Stimulated activated effector memory CD8-positive, alpha-beta T cell treated with anti-CD3 and anti-CD28 coated beads, Interleukin-12 subunit alpha, Interleukin-12 subunit beta, amount 100 ng/mL, for 72 hours (primary cell): ENCODE data around the gene RASA3.
"Not testable (repeated sequence)": the region's sequence is repeated elsewhere in the genome, so short reads cannot be mapped to it uniquely, and the experiment has no call there.

Experiments used
- ATAC-seq: fragments of 150-1000 bp; cut with Tn5 transposase; 2 replicates; pipeline ENCODE4 v1.10.0; 2021
- DNase-seq, 2 donors: peaks; one replicate each; pipeline ENCODE4 v3.0.0; 2021 to 2022; ENCODE audit warnings: low spot score in 2 of 2
- H3K27ac Mint-ChIP-seq: one replicate; pipeline ENCODE4 v1.8.0; 2022; ENCODE audit warnings: mild to moderate bottlenecking, mixed read lengths
- H3K36me3 Mint-ChIP-seq: one replicate; pipeline ENCODE4 v1.8.0; 2022; ENCODE audit warnings: mild to moderate bottlenecking, mixed read lengths
- H3K4me1 Mint-ChIP-seq: one replicate; pipeline ENCODE4 v1.8.0; 2022; ENCODE audit warnings: mixed read lengths
- H3K4me3 Mint-ChIP-seq: one replicate; pipeline ENCODE4 v1.8.0; 2022; ENCODE audit warnings: mild to moderate bottlenecking, mixed read lengths
- H3K9me3 Mint-ChIP-seq: one replicate; pipeline ENCODE4 v1.8.0; 2022; ENCODE audit warnings: mixed read lengths

Gene RASA3

DNA sequence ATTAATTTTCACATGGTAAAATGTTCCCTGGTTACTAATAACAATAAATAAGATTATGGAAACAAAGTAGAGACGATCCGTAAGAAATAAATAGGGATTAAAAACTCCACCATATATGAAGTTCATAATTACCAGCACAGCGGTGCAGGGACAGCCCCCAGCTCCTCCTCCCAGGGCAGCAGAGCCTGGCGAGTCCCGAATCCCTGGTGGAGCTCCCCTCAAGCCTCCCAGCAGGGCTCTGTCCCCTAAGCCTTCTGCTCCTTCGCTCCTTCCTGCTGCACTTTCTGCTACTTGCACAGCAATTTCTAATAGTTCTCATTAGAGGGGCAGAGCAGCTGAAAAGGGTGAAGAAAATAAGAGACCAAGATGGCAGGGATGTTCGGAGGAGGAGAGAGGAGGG lies 43.6 kb downstream of the RASA3 start:
- DNase-seq (no peak), ATAC-seq (no peak)
- peak overlapping the region; percentile 10 for H3K27ac Mint-ChIP-seq
- peaks cover 13% of the 10 kb centered on the region for H3K4me1 Mint-ChIP-seq
- no peak overlapping the region for H3K4me3 Mint-ChIP-seq
- peaks cover 17% of the 10 kb centered on the region for H3K9me3 Mint-ChIP-seq
- H3K36me3 Mint-ChIP-seq = peaks cover 20% of the 10 kb centered on the region

DNA sequence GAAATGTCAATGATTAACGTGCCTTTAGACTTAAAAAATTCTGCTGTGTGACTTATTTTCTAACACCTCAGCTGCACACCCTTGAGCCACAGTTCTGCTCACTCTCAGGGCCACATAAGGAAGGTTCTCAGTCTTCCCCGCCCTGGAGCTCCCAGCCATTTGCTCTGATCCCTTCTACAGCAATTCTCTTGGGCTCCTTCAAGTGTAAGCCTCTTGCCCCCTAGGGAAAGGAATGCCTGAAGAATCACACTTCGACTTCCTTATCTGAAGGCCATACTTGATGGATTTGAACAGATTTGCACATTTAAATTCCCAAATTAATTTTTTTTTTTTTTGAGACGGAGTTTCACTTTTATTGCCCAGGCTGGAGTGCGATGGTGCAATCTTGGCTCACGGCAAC lies 44.2 kb downstream of the RASA3 start:
- ATAC-seq = no peak
- no peak overlapping the region for H3K27ac Mint-ChIP-seq

DNA sequence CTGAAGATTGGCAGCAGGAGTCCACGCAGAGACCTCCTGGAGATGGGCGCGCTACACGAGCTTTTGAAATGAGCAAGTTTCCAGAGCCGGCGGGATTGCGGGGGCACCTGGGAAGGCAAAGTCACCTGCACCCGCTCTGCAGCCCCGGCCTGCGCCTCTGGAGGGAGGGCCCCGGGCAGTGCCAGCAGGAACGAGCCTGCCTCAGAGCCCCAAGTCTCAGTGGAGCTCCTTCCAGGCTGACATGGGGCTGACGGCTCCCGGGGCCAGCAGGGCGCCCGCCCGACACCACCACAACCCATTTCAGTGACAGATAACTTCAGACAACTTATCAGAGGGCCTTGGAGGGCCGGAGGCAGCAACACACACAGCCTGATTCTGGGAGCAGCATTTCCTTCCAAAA lies 45.0 kb downstream of the RASA3 start:
- peaks cover 8% of the 10 kb centered on the region for H3K9me3 Mint-ChIP-seq
- peak overlapping the region; percentile 34 for H3K27ac Mint-ChIP-seq
- H3K36me3 Mint-ChIP-seq = peaks cover 9% of the 10 kb centered on the region
- H3K4me1 Mint-ChIP-seq = peaks cover 9% of the 10 kb centered on the region
- no peak overlapping the region for H3K4me3 Mint-ChIP-seq
- DNase-seq = no peak
- no peak for ATAC-seq

More for the DNA sequence above, 44.2 kb downstream of the RASA3 start:
- Mint-ChIP-seq H3K9me3 (peaks cover 11% of the 10 kb centered on the region), H3K4me3 (no peak overlapping the region), H3K36me3 (peaks cover 14% of the 10 kb centered on the region), H3K4me1 (peaks cover 6% of the 10 kb centered on the region)
- no peak for DNase-seq

DNA sequence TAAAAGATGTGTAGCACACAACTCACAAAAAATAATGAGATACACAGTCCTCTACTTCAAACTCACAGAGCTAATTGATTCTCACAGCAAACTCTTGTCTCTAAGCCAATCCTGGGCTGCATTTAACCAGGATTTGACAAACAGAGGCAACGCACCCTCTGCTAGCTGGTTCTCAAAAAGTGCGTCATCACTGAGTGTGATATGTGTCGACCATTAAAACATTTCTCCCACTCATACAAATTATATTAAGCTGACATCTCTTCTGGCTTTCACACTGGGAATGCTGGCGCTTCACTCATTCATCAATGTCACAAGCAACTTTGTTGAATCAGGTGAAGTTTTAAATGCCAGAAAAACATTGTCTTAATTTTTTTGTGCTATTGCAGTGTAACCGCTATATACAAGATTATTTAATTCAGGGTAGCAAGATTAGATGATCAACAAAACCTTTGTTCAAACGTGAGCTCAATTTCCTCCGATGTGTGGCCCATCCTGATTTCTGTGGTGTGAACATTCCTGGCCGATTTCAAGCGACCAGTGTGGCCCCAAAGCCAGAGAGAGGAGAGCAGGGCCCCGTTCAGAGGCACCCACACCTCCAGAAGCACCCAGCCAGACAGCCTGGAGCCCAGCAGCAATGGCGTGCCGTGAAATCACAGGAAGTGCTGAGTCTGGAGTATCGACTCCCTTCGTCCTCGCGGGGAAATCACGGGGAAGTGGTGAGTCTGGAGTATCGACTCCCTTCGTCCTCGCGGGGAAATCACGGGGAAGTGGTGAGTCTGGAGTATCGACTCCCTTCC lies 49.4 kb downstream of the RASA3 start:
- ATAC-seq (no peak), DNase-seq (no peak)
- peaks cover 42% of the 10 kb centered on the region for H3K4me1 Mint-ChIP-seq
- no peak overlapping the region for H3K27ac Mint-ChIP-seq
- H3K4me3 Mint-ChIP-seq = no peak overlapping the region
- H3K9me3 Mint-ChIP-seq = no peaks in the 10 kb centered on the region
- H3K36me3 Mint-ChIP-seq = peaks cover 13% of the 10 kb centered on the region

DNA sequence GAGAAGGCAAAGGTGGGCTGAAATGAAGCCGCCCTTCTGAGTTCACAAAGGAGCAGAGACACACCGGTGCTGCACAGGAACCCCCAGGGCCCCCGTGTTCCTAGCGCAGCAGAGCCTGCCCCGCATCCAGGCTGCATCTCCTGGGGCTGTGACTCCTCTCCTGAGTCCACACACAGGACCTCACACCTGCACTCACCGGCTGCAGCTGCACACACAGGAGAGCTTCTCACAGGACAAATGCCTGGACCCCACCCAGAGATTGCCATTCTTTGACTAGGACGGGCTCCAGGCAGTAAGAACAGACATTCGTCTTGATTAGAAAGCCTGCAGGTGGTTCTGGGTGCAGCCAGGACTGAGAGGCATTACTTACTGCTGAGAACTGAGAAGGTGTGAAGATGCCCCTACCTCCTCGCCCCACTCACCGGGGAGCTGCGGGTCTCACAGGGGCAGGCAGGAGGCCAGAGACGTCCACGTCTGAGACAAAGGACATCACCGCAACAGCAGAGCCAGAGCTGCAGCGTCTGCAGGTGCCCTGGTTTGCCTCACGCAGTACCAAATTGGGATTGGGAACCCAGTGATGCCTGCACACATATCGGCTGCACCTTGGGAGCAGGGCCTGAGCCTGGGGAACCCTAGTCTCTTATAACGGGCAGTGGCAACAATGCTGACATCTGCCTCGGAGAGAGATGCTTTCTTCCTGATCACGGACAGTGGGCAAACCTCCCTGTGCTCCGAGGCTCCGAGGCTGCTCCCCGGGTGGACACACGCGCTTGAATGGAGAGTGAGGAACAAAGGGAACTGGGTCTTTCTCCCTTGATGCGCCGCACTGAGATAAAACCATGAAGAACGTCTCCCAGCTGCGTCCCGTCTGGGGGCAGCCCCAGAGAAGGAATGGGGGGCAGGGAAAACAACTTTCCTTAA lies 50.4 kb downstream of the RASA3 start:
- peaks cover 12% of the 10 kb centered on the region for H3K36me3 Mint-ChIP-seq
- H3K4me1 Mint-ChIP-seq = peaks cover 51% of the 10 kb centered on the region
- no peak overlapping the region for H3K4me3 Mint-ChIP-seq
- no peaks in the 10 kb centered on the region for H3K9me3 Mint-ChIP-seq
- no peak for ATAC-seq
- no peak for DNase-seq
- peak overlapping the region; percentile 76 for H3K27ac Mint-ChIP-seq

DNA sequence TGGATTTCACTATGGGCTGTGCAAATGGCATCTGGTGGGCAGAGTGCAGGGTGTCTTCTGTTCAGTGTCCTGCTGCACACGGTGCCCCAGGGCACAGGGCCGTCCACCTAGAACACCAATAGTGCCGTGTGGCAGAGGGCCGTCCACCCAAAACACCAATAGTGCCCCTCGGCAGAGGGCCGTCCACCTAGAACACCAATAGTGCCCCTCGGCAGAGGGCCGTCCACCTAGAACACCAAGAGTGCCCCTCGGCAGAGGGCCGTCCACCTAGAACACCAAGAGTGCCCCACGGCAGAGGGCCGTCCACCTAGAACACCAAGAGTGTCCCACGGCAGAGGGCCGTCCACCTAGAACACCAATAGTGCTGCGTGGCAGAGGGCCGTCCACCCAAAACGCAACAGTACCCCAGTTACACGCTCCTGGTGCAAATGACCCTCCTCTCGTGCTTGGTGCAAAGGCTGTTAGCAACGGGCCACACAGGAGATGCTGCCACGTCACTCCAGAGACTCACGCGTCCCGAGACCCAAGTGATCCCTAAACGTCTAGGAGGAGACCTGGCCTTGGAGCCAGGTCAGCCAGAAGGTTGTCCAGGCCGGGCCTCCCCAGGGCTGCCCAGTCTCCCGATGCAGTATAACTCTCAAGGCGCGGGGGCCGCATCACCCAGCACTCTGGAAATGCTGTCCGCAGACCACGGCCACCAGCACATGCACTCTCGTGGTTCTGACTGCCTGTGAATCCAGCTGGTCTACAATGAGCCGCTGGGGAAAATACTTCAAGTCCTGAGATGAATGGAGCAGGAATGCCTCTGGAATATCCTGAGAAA lies 51.5 kb downstream of the RASA3 start:
- H3K4me1 Mint-ChIP-seq = peaks cover 60% of the 10 kb centered on the region
- peak overlapping the region; percentile 76 for H3K27ac Mint-ChIP-seq
- ATAC-seq (no peak), DNase-seq (no peak)
- no peaks in the 10 kb centered on the region for H3K9me3 Mint-ChIP-seq
- no peak overlapping the region for H3K4me3 Mint-ChIP-seq
- peaks cover 17% of the 10 kb centered on the region for H3K36me3 Mint-ChIP-seq

DNA sequence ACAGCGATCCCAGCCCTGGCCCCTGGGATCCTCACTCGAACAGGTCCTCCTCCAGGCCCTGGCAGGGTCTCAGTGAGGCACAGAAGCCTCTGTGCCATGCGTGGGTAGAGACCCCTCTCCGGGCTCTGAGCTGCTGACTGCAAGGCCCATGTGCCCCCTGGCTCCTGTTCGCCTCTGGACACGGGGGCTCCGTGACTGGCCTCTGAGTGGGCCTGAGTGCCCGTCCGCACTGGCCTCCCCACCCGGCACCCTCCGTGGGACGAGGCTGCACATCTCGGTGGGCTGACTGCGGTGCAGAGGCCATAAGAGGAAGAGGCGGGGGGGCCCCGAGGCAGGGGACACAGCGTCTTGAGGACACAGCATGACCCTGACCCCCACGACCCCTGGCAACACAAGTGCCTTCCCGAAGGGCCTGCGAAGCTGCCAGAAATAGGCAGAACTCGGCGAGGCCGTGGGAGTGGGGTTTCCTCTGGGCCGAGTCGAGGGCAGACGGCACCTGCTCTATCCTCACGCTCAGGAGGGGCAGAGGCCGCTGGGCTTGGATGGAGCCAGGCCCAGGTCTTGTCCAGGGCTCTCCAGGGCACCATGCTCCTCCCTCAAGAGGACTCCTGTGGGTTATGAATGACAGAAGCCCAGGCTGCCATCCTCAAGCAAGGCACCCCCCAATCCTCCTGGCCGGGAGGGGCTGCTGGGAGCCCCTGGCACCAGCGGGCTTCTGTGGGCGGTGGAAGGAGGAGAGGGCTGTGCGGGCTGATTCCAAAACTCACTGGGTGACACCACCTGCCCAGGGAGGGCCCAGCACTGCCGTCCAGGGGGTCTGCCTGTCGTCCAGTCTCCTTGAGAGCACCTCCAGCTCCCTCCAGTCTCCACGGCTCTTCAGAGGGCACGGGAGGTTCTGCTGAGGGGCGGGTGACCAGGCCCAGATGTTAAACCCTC lies 52.6 kb downstream of the RASA3 start:
- H3K4me1 Mint-ChIP-seq = peaks cover 60% of the 10 kb centered on the region
- ATAC-seq (no peak), DNase-seq (no peak)
- H3K27ac Mint-ChIP-seq = peak overlapping the region; percentile 76
- H3K4me3 Mint-ChIP-seq = no peak overlapping the region
- H3K9me3 Mint-ChIP-seq = no peaks in the 10 kb centered on the region
- H3K36me3 Mint-ChIP-seq = peaks cover 20% of the 10 kb centered on the region

DNA sequence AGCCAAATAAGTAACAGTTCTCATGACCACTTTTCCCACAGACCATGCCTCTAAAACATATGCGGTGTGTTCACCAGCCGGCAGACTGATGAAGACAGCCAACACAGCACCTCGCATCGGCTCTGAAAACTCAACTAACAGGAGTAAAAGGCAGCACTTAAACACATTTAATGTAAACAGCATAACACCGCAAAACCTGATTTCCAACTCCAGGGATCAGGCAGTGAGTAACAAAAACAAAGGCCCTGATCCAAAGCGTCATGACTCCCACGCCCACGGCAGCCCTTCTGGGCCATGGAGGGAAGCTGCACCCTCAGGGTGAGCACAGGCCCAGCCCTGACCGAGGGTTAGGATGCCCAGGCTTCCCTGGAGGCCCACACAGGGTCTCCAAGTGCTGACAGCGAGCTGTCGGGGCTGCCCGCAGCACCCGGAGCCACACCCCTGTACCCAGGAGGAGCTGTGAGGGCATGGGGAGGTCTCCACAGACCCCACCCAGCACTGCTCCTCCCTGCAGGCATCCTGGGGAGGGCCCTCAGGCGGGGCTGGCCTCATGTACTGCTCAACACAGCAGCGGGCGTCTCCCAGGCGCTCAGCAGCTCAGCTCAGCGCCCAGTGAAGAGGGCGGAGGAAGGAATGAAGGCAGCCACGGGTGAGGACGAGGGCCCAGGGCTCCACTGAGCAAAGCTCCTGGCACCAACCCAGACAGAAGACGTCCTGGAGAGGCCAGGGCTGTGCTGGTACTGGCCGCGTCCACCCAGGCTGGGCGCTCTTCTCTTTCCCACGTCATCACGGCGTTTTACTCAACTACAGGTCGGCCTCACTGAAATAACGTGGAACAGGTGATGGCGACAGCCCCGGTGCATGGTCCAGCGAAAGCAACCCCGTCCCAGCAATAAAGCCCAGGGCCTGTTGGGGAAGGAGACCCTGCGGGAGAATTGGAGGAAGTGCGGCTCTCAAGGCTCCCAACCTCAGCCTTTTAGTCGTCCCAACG lies 53.7 kb downstream of the RASA3 start:
- Mint-ChIP-seq H3K4me1 (peaks cover 67% of the 10 kb centered on the region), H3K36me3 (peaks cover 31% of the 10 kb centered on the region), H3K4me3 (no peak overlapping the region), H3K27ac (peak overlapping the region; percentile 76), H3K9me3 (no peaks in the 10 kb centered on the region)
- no peak for DNase-seq
- ATAC-seq = peak; percentile 57

DNA sequence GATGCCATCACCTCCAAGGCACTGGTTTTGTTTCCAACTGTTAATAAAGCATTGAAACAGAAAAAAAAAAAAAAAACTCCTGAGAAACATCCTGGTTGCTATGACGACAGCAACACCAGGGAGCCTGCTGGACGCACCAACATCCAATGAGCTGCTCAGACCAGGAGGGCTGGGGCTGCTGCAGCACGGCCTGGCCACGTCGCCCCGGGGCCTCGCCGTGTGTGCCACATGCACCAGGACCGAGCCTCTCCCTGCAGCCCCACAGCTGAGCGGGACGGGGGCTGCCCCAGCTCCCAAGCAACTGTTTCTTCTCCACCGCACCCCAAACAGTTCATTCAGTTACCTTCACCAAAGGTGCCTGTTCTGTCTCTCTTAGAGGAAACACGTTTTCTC lies 54.5 kb downstream of the RASA3 start:
- no peak overlapping the region for H3K4me3 Mint-ChIP-seq
- DNase-seq = no peak
- peaks cover 67% of the 10 kb centered on the region for H3K4me1 Mint-ChIP-seq
- no peak for ATAC-seq
- peaks cover 39% of the 10 kb centered on the region for H3K36me3 Mint-ChIP-seq
- peak overlapping the region; percentile 76 for H3K27ac Mint-ChIP-seq
- no peaks in the 10 kb centered on the region for H3K9me3 Mint-ChIP-seq

DNA sequence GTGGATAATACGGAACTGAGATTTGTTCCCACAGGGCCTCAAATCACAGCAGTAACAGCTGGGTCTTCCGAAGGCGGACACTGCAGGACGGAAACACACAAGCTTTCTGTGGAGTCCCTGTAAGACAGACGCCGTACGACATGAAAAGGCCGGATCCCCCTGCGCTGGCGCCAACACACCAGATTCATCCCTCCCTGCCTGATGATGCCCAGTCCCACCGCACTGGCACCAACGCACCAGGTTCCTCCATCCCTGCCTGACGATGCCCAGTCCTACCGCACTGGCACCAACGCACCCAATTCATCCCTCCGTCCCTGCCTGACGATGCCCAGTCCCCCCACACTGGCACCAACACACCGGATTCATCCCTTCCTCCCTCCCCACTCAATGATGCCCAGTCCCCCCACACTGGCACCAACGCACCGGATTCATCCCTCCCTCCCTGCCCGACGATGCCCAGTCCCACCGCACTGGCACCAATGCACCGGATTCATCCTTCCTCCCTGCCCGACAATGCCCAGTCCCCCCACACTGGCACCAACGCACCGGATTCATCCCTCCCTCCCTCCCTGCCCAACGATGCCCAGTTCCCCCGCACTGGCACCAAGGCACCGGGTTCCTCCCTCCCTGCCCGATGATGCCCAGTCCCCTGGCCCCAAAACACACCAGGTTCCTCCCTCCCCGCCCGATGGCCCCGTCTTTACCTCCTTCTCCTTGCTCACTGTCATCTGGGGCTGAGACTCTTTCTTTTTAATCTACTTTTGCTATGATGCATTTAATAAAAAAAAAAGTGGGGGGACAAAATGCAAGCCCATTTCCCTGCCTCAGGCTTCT lies 55.1 kb downstream of the RASA3 start:
- Mint-ChIP-seq H3K4me3 (no peak overlapping the region), H3K4me1 (peaks cover 66% of the 10 kb centered on the region), H3K36me3 (peaks cover 45% of the 10 kb centered on the region), H3K27ac (peak overlapping the region; percentile 76), H3K9me3 (no peaks in the 10 kb centered on the region)
- DNase-seq (no peak), ATAC-seq (no peak)

DNA sequence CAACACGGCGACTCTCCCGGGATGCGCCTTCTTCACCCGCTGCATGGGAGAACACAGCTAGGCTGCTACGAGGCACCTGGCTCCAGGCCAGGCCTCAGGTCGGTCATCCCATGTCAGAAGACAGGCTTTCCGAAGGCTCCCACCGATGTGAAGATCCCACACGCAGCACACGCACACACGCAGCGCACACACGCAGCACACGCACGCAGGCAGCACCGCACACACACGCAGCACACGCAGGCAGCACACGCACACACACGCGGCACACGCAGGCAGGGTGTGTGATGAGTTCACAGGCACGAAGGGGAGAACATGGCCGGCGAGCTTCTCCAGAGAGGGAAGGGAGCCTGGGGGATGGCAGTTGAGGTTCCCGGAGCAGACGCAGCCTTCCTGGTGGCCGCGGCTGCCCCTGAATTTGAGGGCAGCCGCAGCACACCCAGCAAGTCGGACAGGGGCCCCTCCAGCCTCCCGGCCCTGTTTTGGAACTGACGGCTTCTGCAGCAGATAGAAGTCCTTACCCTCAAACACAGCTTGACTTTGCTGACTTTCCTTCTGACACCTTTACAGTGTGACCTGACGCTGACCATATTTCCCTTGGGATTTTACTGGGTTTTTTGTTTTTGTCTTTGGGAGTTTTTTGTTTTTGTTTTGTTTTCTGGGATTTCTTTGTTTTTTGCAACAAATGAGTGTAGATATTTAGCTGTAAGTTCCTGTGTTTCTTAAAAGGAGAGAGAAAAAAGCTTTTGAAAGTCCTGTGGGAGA lies 55.9 kb downstream of the RASA3 start:
- H3K27ac Mint-ChIP-seq = peak overlapping the region; percentile 76
- peaks cover 53% of the 10 kb centered on the region for H3K36me3 Mint-ChIP-seq
- no peak overlapping the region for H3K4me3 Mint-ChIP-seq
- ATAC-seq (no peak), DNase-seq (no peak)
- peaks cover 64% of the 10 kb centered on the region for H3K4me1 Mint-ChIP-seq
- H3K9me3 Mint-ChIP-seq = no peaks in the 10 kb centered on the region

DNA sequence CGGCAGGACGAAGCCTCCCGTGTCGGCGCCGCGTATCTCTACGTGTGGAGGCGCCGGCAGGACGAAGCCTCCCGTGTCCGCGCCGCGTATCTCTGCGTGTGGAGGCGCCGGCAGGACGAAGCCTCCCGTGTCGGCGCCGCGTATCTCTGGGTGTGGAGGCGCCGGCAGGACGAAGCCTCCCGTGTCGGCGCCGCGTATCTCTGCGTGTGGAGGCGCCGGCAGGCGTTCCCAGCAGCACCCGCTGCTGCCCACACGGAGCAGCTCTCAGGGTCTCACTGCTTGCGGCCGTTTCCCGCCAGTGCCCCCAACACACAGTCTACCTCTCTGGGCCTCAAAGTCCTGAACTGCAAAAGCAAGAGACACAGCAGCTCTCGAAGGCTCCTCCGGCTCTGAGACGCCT lies 56.6 kb downstream of the RASA3 start:
- H3K9me3 Mint-ChIP-seq, H3K4me3 Mint-ChIP-seq, DNase-seq, ATAC-seq, H3K27ac Mint-ChIP-seq: not testable (repeated sequence)
- Mint-ChIP-seq H3K36me3 (peaks cover 60% of the 10 kb centered on the region), H3K4me1 (peaks cover 61% of the 10 kb centered on the region)
